B cell (primary cell): Measurements from ENCODE around the gene SMIM13. TPM values are rescaled to one million over a fixed set of nuclear protein-coding genes. Genes with fewer than 3 reads are reported as not detected.

ENCODE experiments used
- ATAC-seq: fragments of 200-7000 bp; cut with Tn5 transposase; one replicate; pipeline ENCODE4 v1.10.0; 2021; ENCODE audit warnings: low read depth, mild to moderate bottlenecking, moderate number of reproducible peaks, moderate library complexity
- CTCF ChIA-PET: fragments of 350-600 bp; sonication (Branson Sonifier 250); formaldehyde crosslinking; loops from one replicate; lab custom pipeline; 2021; ENCODE audit warnings: antibody characterized with exemption, inconsistent platforms; lab: Charles Lee
- POLR2A ChIA-PET: fragments of 350-600 bp; sonication (Branson Sonifier 250); formaldehyde crosslinking; loops from one replicate; lab custom pipeline; 2021; ENCODE audit warnings: antibody characterized with exemption; lab: Charles Lee
- DNase-seq: peaks from one replicate; pipeline ENCODE4 v3.0.0; 2013
- H2AFZ ChIP-seq: 2 replicates; pipeline ENCODE4 v1.6.1; 2012; ENCODE audit warnings: mild to moderate bottlenecking, low read depth, low read length; ENCODE audit not compliant: insufficient read depth, poor library complexity, severe bottlenecking
- H3K27ac ChIP-seq, 2 donors: 1 replicate in 1 of 2; 2 replicates in 1 of 2; pipeline ENCODE4 v1.5.1; 2012 to 2013; ENCODE audit warnings: low read length in 2 of 2, mild to moderate bottlenecking in 2 of 2, moderate library complexity in 1 of 2
- H3K27me3 ChIP-seq, 4 experiments: fragments of 200-600 bp in 1 of 4; sonication (generic) in 1 of 4; replicated peaks in 1 of 4; 1 replicate in 2 of 4; 2 replicates in 2 of 4; pipeline versions ENCODE4 v1.6.1 to v1.7.0; 2013 to 2016; ENCODE audit warnings: low read length in 3 of 4, mild to moderate bottlenecking in 2 of 4, mixed read lengths in 1 of 4, moderate library complexity in 1 of 4; ENCODE audit not compliant: insufficient read depth in 4 of 4, control insufficient read depth in 3 of 4; ENCODE audit errors: control extremely low read depth in 1 of 4
- H3K36me3 ChIP-seq, 2 experiments: replicated peaks in 1 of 2; 1 replicate in 1 of 2; 2 replicates in 1 of 2; pipeline versions ENCODE4 v1.6.1 to v1.7.1; 2013; ENCODE audit warnings: low read length in 1 of 2; ENCODE audit not compliant: insufficient read depth in 2 of 2, control insufficient read depth in 1 of 2; ENCODE audit errors: control extremely low read depth in 1 of 2, extremely low read depth in 1 of 2
- H3K4me1 ChIP-seq, 2 donors: fragments of 200-600 bp in 1 of 2; sonication (generic) in 1 of 2; 1 replicate in 1 of 2; 2 replicates in 1 of 2; pipeline versions ENCODE4 v1.5.1 to v1.6.1; 2013 to 2017; ENCODE audit warnings: low read length in 2 of 2; ENCODE audit not compliant: control insufficient read depth in 2 of 2, insufficient read depth in 2 of 2
- H3K4me2 ChIP-seq: replicated peaks from 2 replicates; pipeline ENCODE3; 2012; ENCODE audit warnings: mild to moderate bottlenecking, low read depth, low read length; ENCODE audit not compliant: poor library complexity, severe bottlenecking
- H3K4me3 ChIP-seq, 5 experiments: fragments of 200-600 bp in 1 of 5; sonication (generic) in 1 of 5; 1 replicate in 3 of 5; 2 replicates in 2 of 5; pipeline versions ENCODE4 v1.5.1 to v1.7.0; 2011 to 2016; ENCODE audit warnings: low read length in 4 of 5, mild to moderate bottlenecking in 4 of 5, low read depth in 2 of 5, control low read depth in 1 of 5, moderate library complexity in 1 of 5; ENCODE audit not compliant: insufficient read depth in 1 of 5; ENCODE audit errors: control extremely low read depth in 1 of 5, extremely low read depth in 1 of 5
- H3K79me2 ChIP-seq: fragments of 200-600 bp; sonication (generic); one replicate; pipeline ENCODE4 v1.6.0; 2016; ENCODE audit warnings: low read length; ENCODE audit not compliant: control insufficient read depth, insufficient read depth
- H3K9ac ChIP-seq: fragments of 200-600 bp; sonication (generic); 2 replicates; pipeline ENCODE4 v1.6.1; 2017; ENCODE audit warnings: mild to moderate bottlenecking, low read length, moderate library complexity
- H3K9me3 ChIP-seq, 3 donors: one replicate each; pipeline versions ENCODE4 v1.6.1 to v1.7.1; 2013; ENCODE audit warnings: low read length in 2 of 3; ENCODE audit not compliant: control insufficient read depth in 2 of 3, insufficient read depth in 1 of 3; ENCODE audit errors: control extremely low read depth in 1 of 3
- H4K20me1 ChIP-seq: 2 replicates; pipeline ENCODE4 v1.6.0; 2012; ENCODE audit warnings: mild to moderate bottlenecking, low read length; ENCODE audit not compliant: insufficient read depth, control insufficient read depth, poor library complexity, severe bottlenecking
- H3K27ac Mint-ChIP-seq: one replicate; pipeline ENCODE4 v1.8.0; 2021; ENCODE audit warnings: mixed read lengths
- H3K27me3 Mint-ChIP-seq: one replicate; pipeline ENCODE4 v1.8.0; 2021; ENCODE audit warnings: mixed read lengths
- H3K4me1 Mint-ChIP-seq: one replicate; pipeline ENCODE4 v1.8.0; 2021; ENCODE audit warnings: mixed read lengths
- H3K4me3 Mint-ChIP-seq: one replicate; pipeline ENCODE4 v1.8.0; 2021; ENCODE audit warnings: mixed read lengths
- H3K9me3 Mint-ChIP-seq: one replicate; pipeline ENCODE4 v1.8.0; 2022; ENCODE audit warnings: mixed read lengths; ENCODE audit not compliant: insufficient read depth
- EZH2 ChIP-seq: IDR thresholded peaks from 2 replicates; pipeline ENCODE4 v1.6.1; 2012; ENCODE audit warnings: borderline replicate concordance, low read depth, mild to moderate bottlenecking, moderate library complexity, low read length; ENCODE audit not compliant: insufficient read depth, poor library complexity, severe bottlenecking
- WGBS: methylation state at CpG from one replicate; pipeline ENCODE4 v1.1.5; 2013; ENCODE audit warnings: missing lambda C conversion rate; ENCODE audit not compliant: insufficient coverage; 5-methylcytosine and 5-hydroxymethylcytosine counted together
- intact Hi-C: fragments of 100-400 bp; cut with micrococcal nuclease; formaldehyde crosslinking; loops from one replicate; pipeline ENCODE4 v1.10.0; 2022
- polyA minus RNA-seq: library from RNA; depleted of rRNA, polyadenylated mRNA; stranded (reverse); fragments of >200 nt; gene quantifications from 2 replicates; pipeline ENCODE4 v1.2.3, GENCODE V29; 2012
- polyA plus RNA-seq: library from polyadenylated mRNA; depleted of rRNA; stranded (reverse); fragments of >200 nt; gene quantifications from 2 replicates; pipeline ENCODE4 v1.2.3, GENCODE V29; 2012
- total RNA-seq, 2 donors: library from RNA; stranded (reverse); fragments of 120-200 nt in 1 of 2; gene quantifications; 1 replicate in 1 of 2; 2 replicates in 1 of 2; pipeline versions ENCODE4 v1.2.3 to v1.2.4, GENCODE V29; 2013 to 2022
- TF ChIP-seq, protein P1 (sequence below): fragments of 200-600 bp; IDR thresholded peaks from one replicate; pipeline ENCODE4 v1.8.0; 2022; ENCODE audit warnings: antibody characterized with exemption, mild to moderate bottlenecking

SMIM13 gene
- total RNA-seq (5.5 and 7.0 TPM in 2 replicates), polyA plus RNA-seq (1.9 and 2.1 TPM in 2 replicates), polyA minus RNA-seq (1.5 and 1.9 TPM in 2 replicates)
- 2.9 TPM for total RNA-seq (2013)

GRCh38 chr6:11093626-11094410 lies at the start of gene SMIM13:
SMIM13 (plus strand) TSS chr6:11093834; CDS start chr6:11094314, 480 bp downstream.
- peak within 1 kb of the TSS; percentile 97 for H3K4me3 Mint-ChIP-seq
- H3K4me3 ChIP-seq = peak within 1 kb of the TSS; percentile 65 to 95 (median 89)
- peak within 1 kb of the TSS; percentile 77 for H3K9ac ChIP-seq
- peak within 1 kb of the TSS; percentile 97 for H3K27ac Mint-ChIP-seq
- intact Hi-C loops = loop anchor here (1.0 to 5.0 kb wide), 9 partner anchors 78 to 918 kb away; partner anchors contain the start of genes HIVEP1, MAK, NEDD9 and SYCP2L
- TF ChIP-seq, protein P1, sequence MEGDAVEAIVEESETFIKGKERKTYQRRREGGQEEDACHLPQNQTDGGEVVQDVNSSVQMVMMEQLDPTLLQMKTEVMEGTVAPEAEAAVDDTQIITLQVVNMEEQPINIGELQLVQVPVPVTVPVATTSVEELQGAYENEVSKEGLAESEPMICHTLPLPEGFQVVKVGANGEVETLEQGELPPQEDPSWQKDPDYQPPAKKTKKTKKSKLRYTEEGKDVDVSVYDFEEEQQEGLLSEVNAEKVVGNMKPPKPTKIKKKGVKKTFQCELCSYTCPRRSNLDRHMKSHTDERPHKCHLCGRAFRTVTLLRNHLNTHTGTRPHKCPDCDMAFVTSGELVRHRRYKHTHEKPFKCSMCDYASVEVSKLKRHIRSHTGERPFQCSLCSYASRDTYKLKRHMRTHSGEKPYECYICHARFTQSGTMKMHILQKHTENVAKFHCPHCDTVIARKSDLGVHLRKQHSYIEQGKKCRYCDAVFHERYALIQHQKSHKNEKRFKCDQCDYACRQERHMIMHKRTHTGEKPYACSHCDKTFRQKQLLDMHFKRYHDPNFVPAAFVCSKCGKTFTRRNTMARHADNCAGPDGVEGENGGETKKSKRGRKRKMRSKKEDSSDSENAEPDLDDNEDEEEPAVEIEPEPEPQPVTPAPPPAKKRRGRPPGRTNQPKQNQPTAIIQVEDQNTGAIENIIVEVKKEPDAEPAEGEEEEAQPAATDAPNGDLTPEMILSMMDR = peak; percentile 74
- TF ChIP-seq EZH2 = no peak
- ATAC-seq (peak; percentile 90), DNase-seq (peak; percentile 96)
- peaks cover 12% of the 10 kb centered on the region in 2 donors for H3K4me1 ChIP-seq
- H3K4me1 Mint-ChIP-seq = peaks cover 22% of the 10 kb centered on the region
- no peaks in the 10 kb centered on the region for H3K9me3 ChIP-seq
- CTCF ChIA-PET = interaction anchor here (1.0 to 1.5 kb wide), 4 partner anchors 23 to 475 kb away, joined by 3 to 4 read pairs (median 3); no protein-coding TSS in a partner anchor
- under 1% methylated on average over 89 of the region's 90 CpGs for whole genome bisulfite sequencing
- H3K4me2 ChIP-seq = peak within 1 kb of the TSS; percentile 80
- no peaks in the 10 kb centered on the region for H3K9me3 Mint-ChIP-seq
- H3K27me3 Mint-ChIP-seq = peaks cover 3% of the 10 kb centered on the region
- H3K79me2 ChIP-seq = peaks cover 29% of the 10 kb centered on the region
- H3K36me3 ChIP-seq = no peaks in the 10 kb centered on the region
- peak within 1 kb of the TSS; percentile 95 for H2AFZ ChIP-seq
- H3K27me3 ChIP-seq = no peaks in the 10 kb centered on the region
- no peaks in the 10 kb centered on the region for H4K20me1 ChIP-seq
- POLR2A ChIA-PET = interaction anchor here (0.6 kb wide), 2 partner anchors 335 to 399 kb away, joined by 3 to 6 read pairs; partner anchors contain the start of genes C6orf52 and PAK1IP1
- peak within 1 kb of the TSS; percentile 91 to 93 for H3K27ac ChIP-seq
